ENCODE data around the gene SPATA16.

SPATA16 gene

GRCh38 chr3:173098959-173099358 lies 42.1 kb downstream of the SPATA16 start:
- Histone ChIP-seq H3K4me1 (no peaks in the 10 kb centered on the region), H3K9me3 (peaks cover 0 to 12% (median 10%) of the 10 kb centered on the region in 3 donors), H3K27me3 (no peaks in the 10 kb centered on the region), H3K36me3 (no peaks in the 10 kb centered on the region), H3K4me3 (no peak overlapping the region), H3K27ac (no peak overlapping the region)
- DNase-seq = no peak
- intact Hi-C loops (cut with DNase I; ENCODE audit: low total_unique reads) = no loop called here
- no peak for TF ChIP-seq CTCF (IDR thresholded peaks at IDR 0.05)

- H3K9me3 ChIP-seq = no peaks in the 10 kb centered on the region
- intact Hi-C loops (cut with DNase I; ENCODE audit: low total_unique reads) = no loop called here
- no peak overlapping the region for H3K27ac ChIP-seq
- no peak for DNase-seq
- H3K4me1 ChIP-seq = no peaks in the 10 kb centered on the region
- TF ChIP-seq CTCF (IDR thresholded peaks at IDR 0.05) = no peak
- no peak overlapping the region for H3K4me3 ChIP-seq
- no peaks in the 10 kb centered on the region for H3K36me3 ChIP-seq
- H3K27me3 ChIP-seq = no peaks in the 10 kb centered on the region
Measured at GRCh38 chr3:173096994-173097785, 43.8 kb downstream of the SPATA16 start.

GRCh38 chr3:173096140-173096539 lies 44.9 kb downstream of the SPATA16 start:
- intact Hi-C loops (cut with DNase I; ENCODE audit: low total_unique reads) = no loop called here
- Histone ChIP-seq H3K27me3 (no peaks in the 10 kb centered on the region), H3K9me3 (no peaks in the 10 kb centered on the region), H3K36me3 (no peaks in the 10 kb centered on the region), H3K4me1 (no peaks in the 10 kb centered on the region), H3K27ac (no peak overlapping the region), H3K4me3 (no peak overlapping the region)
- DNase-seq = no peak
- no peak for TF ChIP-seq CTCF (IDR thresholded peaks at IDR 0.05)

- no peaks in the 10 kb centered on the region for H3K27me3 ChIP-seq
- H3K36me3 ChIP-seq = no peaks in the 10 kb centered on the region
- H3K9me3 ChIP-seq = no peaks in the 10 kb centered on the region
- H3K4me3 ChIP-seq = no peak overlapping the region
- H3K27ac ChIP-seq = no peak overlapping the region
- intact Hi-C loops (cut with DNase I; ENCODE audit: low total_unique reads) = no loop called here
- no peak for DNase-seq
- no peak for TF ChIP-seq CTCF (IDR thresholded peaks at IDR 0.05)
- H3K4me1 ChIP-seq = no peaks in the 10 kb centered on the region
Measured at GRCh38 chr3:173092038-173092437, 49.0 kb downstream of the SPATA16 start.

- no peak for DNase-seq
- TF ChIP-seq CTCF (IDR thresholded peaks at IDR 0.05) = no peak
- Histone ChIP-seq H3K27ac (no peak overlapping the region), H3K4me1 (no peaks in the 10 kb centered on the region), H3K4me3 (no peak overlapping the region), H3K36me3 (no peaks in the 10 kb centered on the region), H3K9me3 (no peaks in the 10 kb centered on the region), H3K27me3 (no peaks in the 10 kb centered on the region)
- intact Hi-C loops (cut with DNase I; ENCODE audit: low total_unique reads) = no loop called here
Measured at GRCh38 chr3:173090492-173090891, 50.5 kb downstream of the SPATA16 start.

All from tibial artery (tissue), 4 donors.